Breast epithelium (tissue), 4 donors: ENCODE data around the gene SRRM1. TPM values are rescaled to one million over a fixed set of nuclear protein-coding genes. Genes with fewer than 3 reads are reported as not detected.
A peak's percentile ranks its signal among the peaks of the same experiment; 100 is the strongest.
"Not testable (repeated sequence)": the region's sequence is repeated elsewhere in the genome, so short reads cannot be mapped to it uniquely, and the experiment has no call there.

Source experiments
- DNase-seq, 2 donors: peaks; one replicate each; pipeline ENCODE4 v3.0.0-alpha.2; 2019; ENCODE audit warnings: low spot score in 2 of 2
- H3K27ac ChIP-seq, 2 donors: fragments of 200-600 bp; sonication (generic) in 1 of 2; one replicate each; pipeline ENCODE4 v1.5.1; 2016 to 2019; ENCODE audit warnings: mild to moderate bottlenecking in 1 of 2
- H3K27me3 ChIP-seq, 2 donors: fragments of 200-600 bp; sonication (generic) in 1 of 2; one replicate each; pipeline versions ENCODE4 v1.5.1 to v1.6.0; 2017 to 2019; ENCODE audit warnings: control low read depth in 1 of 2, mild to moderate bottlenecking in 1 of 2
- H3K36me3 ChIP-seq: fragments of 200-600 bp; one replicate; pipeline ENCODE4 v1.5.1; 2019
- H3K4me1 ChIP-seq, 2 donors: fragments of 200-600 bp; sonication (generic); one replicate each; pipeline ENCODE4 v1.5.1; 2016 to 2019; ENCODE audit warnings: control low read depth in 1 of 2
- H3K4me3 ChIP-seq, 3 donors: fragments of 200-600 bp; sonication (generic); 1 replicate in 2 of 3; 2 replicates in 1 of 3; pipeline ENCODE4 v1.5.1; 2016 to 2019; ENCODE audit warnings: mild to moderate bottlenecking in 3 of 3, moderate library complexity in 2 of 3
- H3K9me3 ChIP-seq, 2 donors: fragments of 200-600 bp; sonication (generic) in 1 of 2; one replicate each; pipeline ENCODE4 v1.5.1; 2016 to 2019; ENCODE audit warnings: control low read depth in 1 of 2
- POLR2A ChIP-seq: fragments of 450-650 bp; IDR thresholded peaks from one replicate; pipeline ENCODE4 v1.6.1; 2016; ENCODE audit warnings: antibody characterized with exemption, mild to moderate bottlenecking, moderate library complexity
- POLR2AphosphoS5 ChIP-seq, 3 donors: sonication (generic); formaldehyde crosslinking; IDR thresholded peaks; one replicate each; pipeline ENCODE4 v1.6.1; 2017; ENCODE audit warnings: antibody characterized with exemption in 3 of 3
- intact Hi-C: fragments of 100-400 bp; cut with DNase I; formaldehyde crosslinking; loops from one replicate; pipeline ENCODE4 v1.15.1; 2023; ENCODE audit warnings: low total_unique reads
- total RNA-seq, 3 donors: library from RNA; depleted of rRNA; stranded (reverse); fragments of >200 nt; gene quantifications; one replicate each; pipeline ENCODE4 v1.1.0, GENCODE V29; 2016
- TF ChIP-seq, protein P1 (sequence below), 3 donors: fragments of 450-650 bp; IDR thresholded peaks; one replicate each; pipeline ENCODE4 v1.5.1; 2016 to 2017; ENCODE audit warnings: antibody characterized with exemption in 3 of 3, mild to moderate bottlenecking in 3 of 3, moderate library complexity in 3 of 3

The SRRM1 gene
- total RNA-seq, 3 donors from 2014 or later, result 96.3 to 134 (median 118) TPM

DNA sequence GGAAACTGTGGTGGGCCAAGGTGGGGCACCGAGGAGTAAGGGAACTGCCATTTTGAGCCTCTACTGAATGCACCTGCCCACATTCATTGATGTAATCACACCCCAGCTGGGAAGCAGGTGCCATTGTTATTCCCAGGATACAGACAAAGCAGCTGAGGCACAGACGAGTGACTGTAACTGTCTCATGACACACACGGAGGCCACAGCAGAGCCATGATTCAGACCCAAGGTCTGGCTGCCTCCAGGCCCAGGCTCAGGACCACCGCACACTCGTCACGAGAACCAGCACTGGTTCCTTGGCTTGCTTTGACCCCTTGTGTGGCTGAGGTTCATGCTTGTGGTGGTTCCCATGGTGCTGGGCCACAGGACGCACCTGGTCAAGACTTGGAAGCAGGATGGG lies 56.5 kb downstream of the SRRM1 start:
- Histone ChIP-seq H3K27me3 (no peaks in the 10 kb centered on the region), H3K36me3 (no peaks in the 10 kb centered on the region), H3K27ac (no peak overlapping the region), H3K4me1 (peaks cover 0 to 3% of the 10 kb centered on the region in 2 donors), H3K9me3 (no peaks in the 10 kb centered on the region), H3K4me3 (no peak overlapping the region)
- no peak for DNase-seq
- intact Hi-C loops, result loop anchor here (10.0 kb wide), 1 partner anchor 125 kb away; no protein-coding TSS in a partner anchor
- TF ChIP-seq, protein P1, sequence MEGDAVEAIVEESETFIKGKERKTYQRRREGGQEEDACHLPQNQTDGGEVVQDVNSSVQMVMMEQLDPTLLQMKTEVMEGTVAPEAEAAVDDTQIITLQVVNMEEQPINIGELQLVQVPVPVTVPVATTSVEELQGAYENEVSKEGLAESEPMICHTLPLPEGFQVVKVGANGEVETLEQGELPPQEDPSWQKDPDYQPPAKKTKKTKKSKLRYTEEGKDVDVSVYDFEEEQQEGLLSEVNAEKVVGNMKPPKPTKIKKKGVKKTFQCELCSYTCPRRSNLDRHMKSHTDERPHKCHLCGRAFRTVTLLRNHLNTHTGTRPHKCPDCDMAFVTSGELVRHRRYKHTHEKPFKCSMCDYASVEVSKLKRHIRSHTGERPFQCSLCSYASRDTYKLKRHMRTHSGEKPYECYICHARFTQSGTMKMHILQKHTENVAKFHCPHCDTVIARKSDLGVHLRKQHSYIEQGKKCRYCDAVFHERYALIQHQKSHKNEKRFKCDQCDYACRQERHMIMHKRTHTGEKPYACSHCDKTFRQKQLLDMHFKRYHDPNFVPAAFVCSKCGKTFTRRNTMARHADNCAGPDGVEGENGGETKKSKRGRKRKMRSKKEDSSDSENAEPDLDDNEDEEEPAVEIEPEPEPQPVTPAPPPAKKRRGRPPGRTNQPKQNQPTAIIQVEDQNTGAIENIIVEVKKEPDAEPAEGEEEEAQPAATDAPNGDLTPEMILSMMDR (IDR thresholded peaks at IDR 0.05), result no peak
- TF ChIP-seq POLR2AphosphoS5 (IDR thresholded peaks at IDR 0.05) (no peak), POLR2A (no peak)

DNA sequence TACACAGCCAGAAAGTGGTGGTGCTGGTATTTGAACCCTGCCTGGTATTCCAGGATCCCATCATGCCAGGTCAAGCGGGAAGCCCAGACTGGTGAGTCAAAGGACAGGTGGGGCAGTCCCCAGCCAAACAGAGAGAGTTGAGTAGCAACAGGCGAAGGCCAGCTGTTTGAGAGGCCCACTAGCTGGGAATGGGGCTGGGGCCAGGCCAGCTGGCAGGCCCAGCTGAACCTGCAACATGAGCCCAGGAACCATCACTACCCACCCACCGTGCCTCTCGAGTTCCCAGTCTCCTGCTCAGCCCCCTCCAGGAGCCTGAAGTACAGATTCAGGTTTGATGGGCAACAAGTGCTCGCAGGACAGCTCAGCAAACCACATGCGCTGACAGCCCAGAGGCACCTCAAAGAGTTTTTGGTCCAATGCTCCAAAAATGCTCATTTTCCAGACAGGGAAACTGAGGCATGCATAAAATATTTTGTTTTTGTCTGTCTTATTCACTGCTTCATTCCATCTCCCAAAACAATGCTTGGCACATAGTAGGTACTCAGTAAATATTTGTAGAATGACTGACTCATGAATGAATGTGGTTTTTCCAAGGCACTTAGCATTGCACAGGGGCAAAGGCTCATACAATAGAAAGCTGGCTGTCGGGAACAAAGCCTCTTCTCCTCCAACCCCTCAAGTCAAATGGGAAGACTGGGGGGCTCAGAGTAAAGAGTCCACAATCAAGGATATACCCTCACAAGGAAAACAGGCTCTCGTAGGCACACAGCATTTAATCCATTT lies 59.6 kb downstream of the SRRM1 start:
- Histone ChIP-seq H3K4me3 (no peak overlapping the region), H3K4me1 (peaks cover 0 to 7% of the 10 kb centered on the region in 2 donors), H3K36me3 (no peaks in the 10 kb centered on the region), H3K27ac (no peak overlapping the region), H3K9me3 (no peaks in the 10 kb centered on the region), H3K27me3 (no peaks in the 10 kb centered on the region)
- no peak for DNase-seq
- intact Hi-C loops, result no loop called here
- no peak for TF ChIP-seq POLR2A
- TF ChIP-seq, protein P1 (IDR thresholded peaks at IDR 0.05), result no peak
- TF ChIP-seq POLR2AphosphoS5 (IDR thresholded peaks at IDR 0.05), result no peak

DNA sequence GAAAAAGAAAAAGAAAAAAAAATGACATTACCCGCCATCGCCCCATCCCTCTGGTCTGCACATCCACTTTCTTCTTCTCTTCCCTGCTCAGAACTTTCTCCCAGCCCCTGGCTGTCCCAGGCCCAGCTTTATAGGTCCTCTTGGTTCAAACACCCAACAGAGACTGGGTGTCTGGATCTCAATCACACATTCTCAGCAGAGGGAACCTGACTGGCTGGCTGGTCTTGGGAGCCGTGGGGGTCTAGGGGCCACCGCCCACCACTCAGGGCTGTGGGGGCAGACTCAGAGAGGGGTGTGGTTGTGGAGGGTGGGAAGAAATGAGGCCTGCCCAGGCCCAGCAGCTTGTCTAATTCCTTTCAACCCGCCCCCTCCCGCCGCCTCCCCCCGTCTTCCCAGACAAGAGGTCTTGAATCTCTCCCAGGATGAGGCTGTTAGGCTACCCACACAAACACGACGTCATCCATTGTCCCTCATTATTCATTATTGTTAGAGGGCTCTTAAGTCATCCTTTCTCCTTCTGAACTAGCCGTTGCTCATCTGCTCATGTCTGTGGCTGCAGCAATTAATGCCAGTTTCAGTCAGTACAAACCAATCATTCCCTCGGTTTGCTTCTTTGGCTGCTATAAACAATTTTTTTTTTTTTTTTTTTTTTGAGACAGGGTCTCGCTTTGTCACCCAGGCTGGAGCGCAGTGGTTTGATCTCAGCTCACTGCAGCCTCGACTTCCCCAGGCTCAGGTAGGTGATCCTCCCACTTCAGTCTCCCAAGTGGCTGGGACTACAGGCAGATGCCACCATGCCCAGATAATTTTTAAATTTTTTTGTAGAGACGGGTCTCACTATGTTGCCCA lies 61.5 kb downstream of the SRRM1 start:
- no peak for DNase-seq
- TF ChIP-seq POLR2A (no peak), POLR2AphosphoS5 (IDR thresholded peaks at IDR 0.05) (no peak)
- TF ChIP-seq, protein P1 (IDR thresholded peaks at IDR 0.05), result no peak
- Histone ChIP-seq H3K9me3 (no peaks in the 10 kb centered on the region), H3K27me3 (no peaks in the 10 kb centered on the region), H3K4me3 (peak overlapping the region in 2 of 3 donors; percentile 43 to 54), H3K4me1 (peaks cover 0 to 7% of the 10 kb centered on the region in 2 donors), H3K36me3 (no peaks in the 10 kb centered on the region), H3K27ac (peak overlapping the region; percentile 90)
- intact Hi-C loops, result no loop called here

DNA sequence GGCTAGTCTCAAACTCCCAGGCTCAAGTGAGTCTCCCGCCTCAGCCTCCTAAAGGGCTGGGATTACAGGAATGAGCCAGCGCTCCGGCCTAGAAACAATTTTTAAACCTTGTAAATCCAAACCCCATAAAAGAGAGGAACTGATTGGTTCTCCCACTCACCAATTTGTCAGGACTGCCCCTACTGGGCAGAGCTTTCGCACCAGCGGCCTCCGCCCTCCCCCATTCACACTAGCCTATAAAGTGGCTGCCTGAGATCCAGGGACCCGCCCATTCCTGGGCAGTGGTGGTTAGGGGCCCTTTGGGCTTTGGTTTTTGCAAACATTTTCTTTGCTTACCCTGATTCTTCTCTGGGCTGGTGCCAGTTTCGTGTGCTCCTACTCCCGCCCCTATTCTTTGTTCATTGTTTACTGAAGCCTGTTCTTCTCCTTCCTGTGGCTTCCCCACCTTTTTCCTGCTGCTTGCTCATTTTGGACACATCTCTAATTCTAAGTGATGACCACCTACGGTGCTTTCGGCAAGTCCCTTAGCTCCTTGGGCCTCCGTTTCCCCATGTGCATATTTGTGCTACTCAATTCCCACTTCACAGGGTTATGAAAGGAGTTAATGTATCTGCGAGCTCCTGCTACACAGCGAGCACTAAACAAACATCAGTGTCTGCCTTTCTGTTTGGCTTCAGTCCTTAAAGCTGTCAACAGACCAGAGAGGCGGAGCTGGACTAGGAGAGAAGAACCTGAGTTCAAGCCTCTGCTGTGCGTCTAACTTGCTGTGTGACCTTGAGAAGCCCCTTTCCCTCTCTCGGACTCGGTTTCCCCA lies 62.4 kb downstream of the SRRM1 start:
- peaks cover 0 to 7% of the 10 kb centered on the region in 2 donors for H3K4me1 ChIP-seq
- H3K4me3 ChIP-seq, result peak overlapping the region in 2 of 3 donors; percentile 43 to 54
- no peaks in the 10 kb centered on the region for H3K27me3 ChIP-seq
- peak; percentile 93 to 94 for DNase-seq
- no peaks in the 10 kb centered on the region for H3K36me3 ChIP-seq
- intact Hi-C loops, result no loop called here
- no peaks in the 10 kb centered on the region for H3K9me3 ChIP-seq
- TF ChIP-seq POLR2AphosphoS5 (IDR thresholded peaks at IDR 0.05) (peak; percentile 22 to 39 (median 27)), POLR2A (no peak)
- TF ChIP-seq, protein P1 (IDR thresholded peaks at IDR 0.05), result peak in 1 of 3 donors; percentile 18
- peak overlapping the region; percentile 90 for H3K27ac ChIP-seq

DNA sequence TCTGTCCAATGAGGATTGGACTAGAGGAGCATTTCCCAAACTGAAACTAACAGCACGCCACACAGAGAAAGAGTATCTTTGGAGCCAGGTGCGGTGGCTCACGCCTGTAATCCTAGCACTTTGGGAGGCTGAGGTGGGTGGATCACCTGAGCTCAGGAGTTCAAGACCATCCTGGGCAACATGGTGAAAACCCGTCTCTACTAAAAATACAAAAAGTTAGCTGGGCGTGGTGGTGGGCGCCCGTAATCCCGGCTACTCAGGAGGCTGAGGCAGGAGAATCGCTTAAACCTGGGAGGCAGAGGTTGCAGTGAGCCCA lies 62.9 kb downstream of the SRRM1 start:
- DNase-seq, intact Hi-C loops, H3K4me1 ChIP-seq, H3K9me3 ChIP-seq, H3K27me3 ChIP-seq, H3K36me3 ChIP-seq: not testable (repeated sequence)
- peak overlapping the region; percentile 90 for H3K27ac ChIP-seq
- H3K4me3 ChIP-seq, result peak overlapping the region in 2 of 3 donors; percentile 43 to 54
